ELR (cell line): ENCODE results near the gene TMEM258.

Experiments used
- DNase-seq: peaks from one replicate; pipeline ENCODE4 v3.0.0-alpha.2; 2015; ENCODE audit warnings: low read depth

The TMEM258 gene

DNA sequence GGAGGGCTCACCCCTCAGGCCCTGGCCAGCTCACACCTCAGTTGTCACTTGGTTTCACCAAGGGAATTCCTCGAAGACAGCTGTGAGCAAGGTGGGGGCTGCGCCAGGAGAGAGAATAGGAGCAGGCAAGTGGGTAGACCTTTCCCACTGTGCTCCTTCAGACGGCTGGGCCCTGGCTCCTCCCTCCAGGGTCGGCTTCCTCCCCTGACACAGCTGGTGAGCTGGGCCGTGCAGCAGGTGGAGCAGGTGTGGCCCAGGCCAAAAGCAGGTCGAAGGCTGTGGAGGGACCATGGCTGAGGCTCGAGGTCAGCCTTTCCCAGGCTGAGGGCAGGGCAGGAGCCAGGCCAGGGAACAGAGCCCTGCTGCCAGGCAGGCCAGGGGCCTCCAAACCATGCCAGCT lies 52.4 kb downstream of the TMEM258 start:
- no peak for DNase-seq

- no peak for DNase-seq
These were observed 53.0 kb downstream of the TMEM258 start for GRCh38 chr11:61739413-61739812.
